Activated gamma-delta T cell treated with anti-CD3 and anti-CD28 coated beads, Interleukin-2, amount 50 U/mL, for 16 hours (primary cell): ENCODE data around the gene NUDT21.
"Not testable (repeated sequence)": the region's sequence is repeated elsewhere in the genome, so short reads cannot be mapped to it uniquely, and the experiment has no call there.

ENCODE experiments used
- DNase-seq: peaks from one replicate; pipeline ENCODE4 v3.0.0-alpha.2; 2020; ENCODE audit warnings: low read depth

NUDT21 gene

DNA sequence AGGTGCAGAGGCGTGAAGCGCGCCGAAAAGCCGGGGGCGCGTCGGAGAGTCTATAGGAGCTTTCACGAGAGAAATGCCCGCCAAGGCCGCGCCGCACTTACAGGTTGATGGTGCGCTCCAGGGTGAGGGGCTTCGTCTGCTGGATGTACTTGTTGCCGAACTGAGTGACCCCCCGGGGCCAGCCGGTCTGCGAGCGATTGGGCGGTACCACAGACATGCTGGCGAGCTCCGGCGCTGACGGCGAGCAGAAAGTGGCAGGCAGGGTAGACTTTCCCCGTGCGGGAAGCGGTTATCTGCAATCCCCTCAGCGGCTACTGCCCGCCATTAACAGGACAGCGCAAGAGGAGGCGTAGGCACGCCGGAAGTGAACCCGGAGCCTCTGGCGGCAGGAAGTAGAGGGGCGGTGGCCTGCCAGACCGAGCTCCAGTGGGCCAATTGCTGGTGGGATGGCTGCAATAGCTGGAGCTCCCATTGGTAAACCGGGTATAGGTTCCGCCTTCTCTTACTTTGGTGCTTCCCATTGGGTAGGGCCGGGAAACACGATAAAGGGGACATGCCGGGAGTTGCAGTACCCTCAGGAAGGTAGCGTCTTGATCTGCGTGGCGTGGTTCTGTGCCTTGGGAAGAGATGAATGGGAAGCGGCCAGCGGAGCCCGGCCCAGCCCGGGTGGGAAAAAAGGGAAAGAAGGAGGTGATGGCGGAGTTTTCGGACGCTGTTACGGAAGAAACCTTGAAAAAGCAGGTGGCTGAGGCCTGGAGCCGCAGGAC, at the start of gene NUDT21, which contains the start of gene OGFOD1:
TSS of gene NUDT21 (minus strand) at position 347 of the 767 bp plus-strand sequence. CDS start at position 217, 130 bp downstream.
TSS of gene OGFOD1 (plus strand) at position 569 of the 767 bp plus-strand sequence. CDS start at position 628, 59 bp downstream.
- DNase-seq, result peak; percentile 86

DNA sequence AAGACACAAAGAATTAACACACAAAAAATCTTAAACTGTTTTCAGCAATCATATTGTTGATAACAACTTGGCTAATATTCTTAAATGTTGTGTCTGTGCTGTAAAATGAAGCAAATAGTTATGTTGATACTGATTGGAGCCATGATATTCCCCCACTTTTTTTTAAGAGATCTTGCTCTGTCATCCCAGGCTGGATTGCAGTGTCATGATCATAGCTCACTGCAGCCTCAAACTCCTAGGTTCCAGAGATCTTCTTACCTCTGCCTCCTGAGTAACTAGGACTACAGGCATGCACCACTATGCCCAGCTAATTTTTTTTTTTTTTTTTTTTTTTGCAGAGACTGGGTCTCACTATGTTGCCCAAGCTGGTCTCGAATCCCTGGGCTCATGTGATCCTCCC, 42.7 kb upstream of the NUDT21 start:
- DNase-seq, result no peak

DNA sequence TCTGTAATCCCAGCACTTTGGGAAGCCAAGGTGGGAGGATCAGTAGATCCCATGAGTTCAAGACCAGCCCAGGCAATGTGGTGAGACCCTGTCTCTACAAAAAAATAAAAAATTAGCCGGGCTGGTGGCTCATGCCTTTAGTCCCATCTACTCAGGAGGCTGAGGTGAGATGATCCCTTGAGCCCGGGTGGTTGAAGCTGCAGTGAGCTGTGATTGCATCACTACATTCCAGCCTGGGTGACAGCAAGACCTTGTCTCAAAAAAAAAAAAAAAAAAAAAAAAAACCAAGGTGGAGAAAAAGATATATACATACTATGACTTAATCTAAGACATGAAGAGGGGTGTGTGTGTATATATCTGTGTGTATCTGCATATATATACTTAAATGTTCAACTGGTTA, 42.0 kb upstream of the NUDT21 start:
- DNase-seq, result no peak

DNA sequence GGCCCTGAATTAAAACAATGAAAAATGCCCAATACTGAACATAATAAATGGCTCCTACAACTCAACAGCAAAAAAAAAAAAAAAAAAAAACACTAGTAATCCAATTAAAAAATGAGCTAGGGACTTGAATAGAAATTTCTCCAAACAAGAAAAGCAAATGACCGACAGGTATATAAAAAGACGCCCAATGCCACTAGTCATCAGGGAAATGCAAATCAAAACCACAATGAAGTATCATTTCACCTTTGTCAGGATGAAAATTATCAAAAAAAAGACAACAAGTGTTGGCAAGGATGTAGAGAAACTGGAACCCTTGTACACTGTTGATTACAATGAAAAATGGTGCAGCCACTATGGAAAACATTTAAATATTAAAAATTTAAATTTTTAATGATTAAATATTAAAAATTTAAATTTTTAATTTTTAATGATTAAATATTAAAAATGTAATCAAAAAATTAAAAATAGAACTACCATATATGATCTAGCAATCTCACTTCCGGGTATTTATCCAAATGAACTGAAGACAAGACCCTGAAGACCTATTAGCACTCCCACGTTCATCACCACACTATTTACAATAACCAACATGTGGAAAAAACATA, 40.6 kb upstream of the NUDT21 start:
- DNase-seq, result no peak

DNA sequence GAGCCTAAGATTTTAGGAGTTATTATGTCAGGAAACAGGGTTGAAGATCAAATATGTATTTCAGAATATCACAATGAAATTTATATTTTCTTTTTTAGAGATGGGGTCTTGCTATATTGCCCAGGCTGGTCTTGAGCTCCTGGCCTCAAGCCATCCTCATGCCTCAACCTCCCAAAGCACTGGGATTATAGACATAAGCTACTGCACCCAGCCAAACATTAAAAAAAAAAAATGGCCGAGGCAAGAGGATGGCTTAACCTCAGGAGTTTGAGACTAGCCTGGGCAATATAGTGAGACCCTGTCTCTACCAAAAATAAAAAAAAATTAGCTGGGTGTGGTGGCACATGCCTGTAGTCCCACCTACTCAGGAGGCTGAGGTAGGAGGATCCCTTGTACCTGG, 37.7 kb upstream of the NUDT21 start:
- DNase-seq, result not testable (repeated sequence)

DNA sequence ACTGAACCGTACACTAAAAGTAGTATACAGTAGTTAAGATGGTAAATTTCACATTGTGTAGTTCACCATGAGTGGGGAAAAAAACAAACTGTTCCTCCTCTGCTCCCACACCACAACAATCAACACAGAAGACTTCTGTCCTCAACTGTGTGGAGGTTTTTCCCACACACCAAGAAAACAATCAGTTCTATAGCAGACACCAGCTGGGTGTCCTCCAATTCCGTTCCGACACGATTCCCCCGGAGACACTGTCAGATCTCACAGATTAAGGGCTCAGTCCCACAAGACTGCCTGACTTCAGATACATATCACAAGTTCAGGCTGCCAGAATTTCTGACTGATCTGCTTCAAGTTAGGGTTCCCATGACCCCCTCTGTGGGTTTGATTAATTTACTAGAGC, 36.9 kb upstream of the NUDT21 start:
- DNase-seq, result no peak

DNA sequence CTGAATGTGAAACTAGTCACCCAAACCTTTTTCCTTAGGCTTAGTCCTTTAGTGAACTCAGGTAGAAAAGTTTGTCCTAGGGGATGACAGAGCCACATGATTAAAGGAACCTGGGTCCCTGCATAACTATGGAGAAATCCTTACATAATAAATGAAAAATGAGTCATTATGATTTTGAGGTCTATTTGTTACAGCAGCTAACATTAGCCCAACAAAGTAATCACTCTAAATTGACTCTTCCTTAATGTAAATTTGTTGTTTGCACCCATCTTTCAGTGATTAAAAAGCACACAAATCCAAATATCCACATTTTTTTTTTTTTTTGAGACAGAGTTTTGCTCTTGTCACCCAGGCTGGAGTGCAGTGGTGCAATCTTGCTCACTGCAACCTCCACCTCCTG, 32.3 kb upstream of the NUDT21 start:
- no peak for DNase-seq

DNA sequence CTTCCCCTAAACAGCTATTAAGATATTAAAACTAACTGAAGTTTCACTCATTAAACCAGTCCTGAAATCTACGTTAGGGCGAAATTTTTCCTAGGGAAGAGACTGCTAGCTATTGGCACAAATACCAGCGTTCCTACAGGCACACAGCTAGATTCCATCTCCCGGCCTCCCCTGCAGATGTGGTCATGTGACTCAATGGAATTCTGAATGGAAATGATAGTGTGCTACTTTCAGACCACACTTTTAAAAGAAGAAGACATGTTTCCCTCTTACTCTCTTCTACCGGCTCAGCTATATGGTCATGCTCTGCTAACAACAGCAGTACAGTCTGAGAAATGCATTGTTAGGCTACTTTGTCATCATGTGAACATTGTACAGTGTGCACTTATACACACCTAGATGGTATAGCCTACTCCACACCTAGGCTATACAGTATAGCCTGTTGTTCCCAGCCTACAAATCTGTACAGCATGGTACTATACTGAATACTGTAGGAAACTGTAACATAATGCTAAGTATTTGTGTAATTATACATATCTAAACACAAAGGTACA, 31.6 kb upstream of the NUDT21 start:
- DNase-seq, result no peak

DNA sequence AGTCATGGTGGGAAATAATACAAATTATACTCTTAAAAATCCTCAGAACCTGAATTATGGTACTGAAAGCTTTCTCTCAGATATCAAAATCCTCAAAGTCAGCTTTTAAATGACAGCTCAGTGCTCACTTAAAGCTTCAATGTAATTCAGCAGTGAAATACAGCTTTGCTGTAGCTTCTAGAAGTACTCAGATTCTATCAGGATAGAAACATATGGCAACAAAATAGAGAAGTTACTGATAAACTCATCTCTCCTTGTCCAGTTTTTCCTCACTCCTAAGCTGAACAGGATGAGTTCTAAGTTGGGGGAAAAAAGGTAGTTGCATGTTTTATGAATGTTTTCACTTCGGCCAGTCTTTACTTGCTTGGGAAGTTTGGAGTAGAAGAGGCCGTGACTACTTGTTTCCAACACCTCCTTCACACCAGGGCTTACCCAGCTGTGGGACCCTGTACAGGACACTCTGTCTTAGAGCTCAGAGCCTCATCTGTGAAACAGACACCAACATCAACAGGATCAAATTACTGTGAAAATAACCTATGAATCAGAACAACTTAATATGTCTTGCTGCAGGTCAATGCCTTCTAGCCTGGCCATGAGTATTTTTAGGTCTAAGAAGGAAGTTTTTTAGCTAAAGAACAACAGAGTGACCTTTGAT, 30.5 kb upstream of the NUDT21 start:
- no peak for DNase-seq

DNA sequence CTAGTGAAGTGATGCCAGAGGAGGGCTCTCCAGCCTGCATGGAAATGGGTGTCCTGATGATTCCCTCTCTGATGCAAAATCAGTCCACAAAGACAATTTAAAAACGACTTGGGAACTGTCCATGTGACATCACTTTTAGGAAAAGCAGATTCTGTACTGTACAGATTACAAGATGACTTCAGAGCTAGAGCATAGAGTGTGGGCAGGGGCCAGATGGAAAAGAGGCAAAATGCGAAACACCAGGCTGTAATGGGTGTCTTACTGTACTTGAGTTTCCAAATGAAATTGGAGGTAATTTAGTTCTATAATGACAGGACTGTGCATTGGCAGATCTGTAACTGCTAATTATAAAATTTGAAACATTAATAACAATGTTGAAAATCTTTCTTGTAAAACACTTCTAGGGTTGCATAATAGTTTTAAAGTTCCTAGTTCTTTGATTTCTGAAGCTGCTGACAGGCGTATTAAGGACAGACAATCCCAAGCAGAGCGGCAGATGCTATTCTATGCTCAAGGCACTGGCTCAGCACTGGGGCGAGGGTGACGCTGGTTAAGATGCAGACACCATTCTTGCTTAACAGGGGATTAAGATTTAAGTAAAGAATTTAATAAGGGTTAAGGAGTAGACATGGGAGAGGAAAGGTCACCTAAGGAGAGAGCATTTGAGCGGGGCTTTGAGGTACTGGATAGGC, 29.8 kb upstream of the NUDT21 start:
- no peak for DNase-seq

DNA sequence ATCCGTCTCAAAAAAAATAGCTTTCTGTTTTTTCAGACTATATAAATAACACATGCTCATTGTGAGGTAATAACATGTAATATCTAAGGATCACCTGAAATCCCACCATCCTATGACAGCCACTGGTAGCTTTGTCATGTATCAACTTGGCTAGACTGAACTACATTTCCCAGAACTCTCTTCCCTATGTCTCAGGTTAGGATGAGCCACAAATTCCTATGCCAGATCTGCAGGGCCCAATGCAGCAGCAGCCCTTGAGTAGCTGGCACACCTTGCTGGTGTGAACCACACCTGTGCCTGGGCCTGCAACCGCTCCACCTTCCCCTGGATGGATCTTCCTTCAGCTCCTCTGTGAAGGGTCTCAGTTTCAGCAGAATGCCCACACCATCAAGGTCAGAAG, 28.3 kb upstream of the NUDT21 start:
- no peak for DNase-seq

DNA sequence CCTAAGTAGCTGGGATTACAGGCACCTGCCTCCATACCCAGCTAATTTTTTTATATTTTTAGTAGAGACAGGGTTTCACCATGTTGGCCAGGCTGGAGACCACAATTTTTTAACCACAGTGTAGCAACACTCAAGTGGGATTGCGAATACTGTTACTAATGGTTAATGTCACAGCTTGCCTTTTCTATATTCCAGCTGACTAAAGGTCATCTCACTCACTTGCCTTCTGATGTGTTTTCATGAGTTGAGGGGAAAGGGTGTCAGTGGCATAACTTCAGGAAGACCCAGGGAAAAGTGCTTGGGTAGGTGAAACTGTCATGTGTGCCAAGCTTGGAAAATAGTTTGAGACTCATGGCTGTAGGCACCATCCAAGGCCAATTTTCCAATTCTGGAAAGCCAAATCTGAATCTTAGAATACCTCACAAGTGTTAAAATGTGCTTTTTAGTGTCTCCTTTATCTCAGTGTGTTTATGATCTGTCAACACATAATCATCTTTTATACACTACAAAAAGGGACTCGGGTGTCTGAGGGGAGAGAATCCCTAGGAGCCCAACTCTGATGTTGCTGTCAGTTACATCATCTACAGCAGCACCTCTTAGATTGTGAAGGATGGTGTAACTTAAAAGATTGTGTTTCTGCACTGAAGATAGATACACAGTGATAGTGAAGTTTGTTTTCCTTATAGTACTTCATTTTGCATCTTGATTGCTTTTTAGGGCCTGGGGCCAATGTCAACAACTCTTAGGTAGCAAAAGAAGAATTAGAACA, 27.3 kb upstream of the NUDT21 start:
- no peak for DNase-seq

DNA sequence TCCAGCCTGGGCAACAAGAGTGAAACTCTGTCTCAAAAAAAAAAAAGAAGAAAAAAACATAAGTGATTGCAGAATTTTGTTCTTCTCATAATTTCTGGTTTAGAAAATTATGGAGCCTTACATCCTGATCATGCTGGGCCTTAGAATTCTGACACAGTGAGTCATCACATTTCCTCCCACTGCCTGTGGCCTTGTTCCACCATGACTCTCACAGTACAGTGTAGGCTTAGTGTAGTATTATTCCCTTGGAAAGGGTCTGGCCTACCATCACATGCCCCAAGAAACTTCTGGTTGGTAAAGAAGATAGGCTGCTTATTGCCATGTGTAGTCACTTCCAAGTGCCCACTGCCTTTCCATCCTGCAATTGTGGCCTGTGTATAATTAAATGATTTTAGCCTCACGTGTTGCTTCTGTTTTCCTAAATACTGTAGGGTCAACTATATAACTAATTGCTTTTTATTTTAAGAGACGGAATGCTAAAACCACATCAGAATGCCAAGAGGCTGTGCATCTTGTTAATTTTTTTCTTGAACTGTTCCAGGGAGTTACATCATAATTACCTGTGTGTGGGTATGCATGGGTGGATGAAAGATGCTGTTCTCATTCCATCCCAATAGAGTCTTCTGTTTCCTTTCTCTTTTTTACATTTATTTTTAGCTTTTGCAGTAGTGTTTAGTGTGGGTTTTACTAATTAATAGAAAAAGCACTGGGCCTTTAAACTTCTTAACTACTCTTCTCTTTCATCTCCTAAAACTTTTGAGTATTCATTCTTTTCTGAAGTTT, 26.2 kb upstream of the NUDT21 start:
- DNase-seq, result no peak

DNA sequence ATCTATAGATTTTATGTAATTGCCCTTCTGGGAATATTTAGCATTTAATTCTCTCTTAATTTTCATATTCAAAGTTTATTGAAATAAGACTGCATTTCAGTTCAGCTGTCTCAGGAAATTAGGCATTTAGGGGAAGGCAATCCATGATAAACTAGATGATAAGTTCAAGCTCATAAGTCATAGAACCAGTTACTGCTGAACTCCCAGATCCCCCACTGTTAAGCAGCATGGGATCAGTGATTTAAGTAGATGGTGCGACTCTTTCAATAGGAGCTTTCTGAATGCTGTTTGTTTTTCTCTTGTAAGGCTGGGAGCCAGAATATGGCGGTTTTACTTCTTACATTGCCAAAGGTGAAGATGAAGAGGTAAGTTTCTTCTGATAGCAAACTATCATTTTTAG, 24.1 kb upstream of the NUDT21 start:
- no peak for DNase-seq

DNA sequence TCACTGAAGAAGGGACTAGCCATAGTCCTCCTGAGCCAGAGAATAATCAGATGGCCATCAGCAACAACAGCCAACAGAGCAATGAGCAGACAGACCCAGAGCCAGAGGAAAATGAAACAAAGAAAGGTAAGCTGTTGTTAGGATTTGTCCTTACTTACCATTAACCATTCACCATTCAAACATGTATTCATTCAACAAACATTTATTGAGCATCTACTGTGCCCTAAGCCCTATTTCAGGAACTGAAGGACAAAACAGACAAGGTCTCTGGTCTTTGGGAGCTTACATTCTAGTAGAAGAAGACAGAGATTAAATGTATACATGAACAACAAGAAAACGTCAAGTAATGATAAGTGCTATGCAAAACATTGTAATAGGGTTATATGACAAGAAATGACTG, 19.5 kb upstream of the NUDT21 start:
- no peak for DNase-seq

DNA sequence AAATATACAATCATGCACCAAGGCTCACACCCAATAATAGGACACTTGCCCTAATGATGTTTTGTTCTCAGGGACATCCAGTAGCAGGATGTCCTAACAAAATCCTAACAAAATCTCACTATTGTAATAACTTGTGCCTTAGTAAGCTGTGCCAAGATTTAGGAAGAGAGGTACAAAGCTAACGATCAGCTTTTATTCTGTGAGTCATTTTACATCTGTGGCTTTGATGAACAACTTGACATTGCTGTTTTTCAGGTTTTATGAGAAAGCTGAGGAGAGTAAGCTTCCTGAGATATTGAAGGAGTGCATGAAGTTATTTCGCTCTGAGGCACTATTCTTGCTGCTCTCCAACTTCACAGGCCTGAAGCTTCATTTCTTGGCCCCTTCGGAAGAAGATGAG, 19.1 kb upstream of the NUDT21 start:
- no peak for DNase-seq

DNA sequence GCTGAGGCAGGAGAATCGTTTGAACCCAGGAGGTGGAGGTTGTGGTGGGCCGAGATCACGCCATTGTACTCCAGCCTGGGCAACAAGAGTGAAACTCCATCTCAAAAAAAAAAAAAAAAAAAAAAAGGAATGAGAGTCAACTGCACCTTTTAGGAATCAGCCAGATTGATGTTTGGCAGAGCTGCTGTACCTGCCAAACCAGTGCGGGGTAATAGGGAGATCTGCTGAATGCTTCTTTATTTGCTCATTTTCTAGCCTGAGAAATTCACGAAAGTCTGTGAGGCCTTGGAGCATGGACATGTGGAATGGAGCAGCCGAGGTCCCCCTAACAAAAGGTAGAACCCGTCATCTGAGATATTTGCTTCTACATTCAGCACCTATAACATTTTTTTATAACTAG, 18.6 kb upstream of the NUDT21 start:
- DNase-seq, result no peak

DNA sequence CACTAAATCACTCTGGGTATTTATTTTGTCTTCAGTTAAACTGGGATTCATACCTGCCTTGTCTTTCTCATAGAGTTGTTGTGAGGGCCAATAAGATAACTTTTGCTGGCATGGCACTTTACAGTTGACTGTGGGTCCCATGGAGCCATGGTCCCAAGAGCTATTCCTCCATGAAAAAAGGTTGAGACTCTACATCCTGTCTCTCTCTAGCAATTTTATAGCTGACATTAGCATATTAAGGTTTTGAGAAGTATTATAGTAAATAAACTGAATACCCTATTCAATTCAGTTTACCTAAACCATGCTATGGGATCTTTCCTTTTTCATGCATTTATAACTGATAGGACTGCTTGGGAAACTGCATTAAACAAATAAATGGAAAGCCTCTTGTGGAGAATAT, 17.7 kb upstream of the NUDT21 start:
- no peak for DNase-seq

DNA sequence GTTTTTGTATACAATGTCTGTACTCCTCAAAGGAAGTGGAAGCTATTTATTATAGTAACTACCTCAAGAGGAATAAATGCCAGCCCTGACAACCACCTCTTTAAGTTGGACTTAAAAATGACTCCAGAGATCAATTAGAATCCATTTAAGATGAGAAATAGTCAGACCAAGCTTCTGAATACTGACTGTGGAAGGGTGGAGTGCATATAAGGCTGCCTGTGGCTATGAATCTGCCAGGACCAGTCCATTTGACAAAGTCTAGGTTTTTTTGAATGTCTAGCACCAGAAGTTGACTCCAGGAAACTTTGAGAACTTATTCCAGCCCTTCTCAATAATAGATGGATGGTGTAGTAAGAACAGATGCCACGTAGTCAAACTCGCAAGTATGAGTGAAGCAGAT, 15.2 kb upstream of the NUDT21 start:
- no peak for DNase-seq

DNA sequence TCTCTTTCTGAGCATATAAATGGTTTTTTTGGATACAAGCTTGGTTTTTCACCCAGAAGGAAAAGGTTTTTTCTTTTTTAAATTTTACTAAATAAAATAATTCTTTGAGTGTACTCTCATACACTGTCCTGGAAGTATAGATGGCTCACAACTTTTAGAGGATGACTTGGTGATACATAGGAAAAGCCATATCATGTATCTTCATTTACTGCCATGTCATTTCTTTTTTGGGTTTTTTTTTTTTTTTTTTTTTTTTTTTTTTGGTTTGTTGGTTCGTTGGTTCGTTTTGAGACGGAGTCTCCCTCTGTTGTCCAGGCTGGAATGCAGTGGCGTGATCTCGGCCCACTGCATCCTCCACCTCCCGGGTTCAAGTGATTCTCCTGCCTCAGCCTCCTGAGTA, 12.0 kb upstream of the NUDT21 start:
- DNase-seq, result no peak
